HG03575 (cell line): ENCODE results near the gene SLC2A2.
"Not testable (repeated sequence)": the region's sequence is repeated elsewhere in the genome, so short reads cannot be mapped to it uniquely, and the experiment has no call there.

ENCODE experiments used
- ATAC-seq: cut with Tn5 transposase; IDR thresholded peaks from one replicate; pipeline ENCODE4 v1.9.1; 2021; ENCODE audit not compliant: unreplicated experiment, insufficient number of reproducible peaks, low FRiP score; ENCODE audit errors: extremely low read depth

Gene SLC2A2

DNA sequence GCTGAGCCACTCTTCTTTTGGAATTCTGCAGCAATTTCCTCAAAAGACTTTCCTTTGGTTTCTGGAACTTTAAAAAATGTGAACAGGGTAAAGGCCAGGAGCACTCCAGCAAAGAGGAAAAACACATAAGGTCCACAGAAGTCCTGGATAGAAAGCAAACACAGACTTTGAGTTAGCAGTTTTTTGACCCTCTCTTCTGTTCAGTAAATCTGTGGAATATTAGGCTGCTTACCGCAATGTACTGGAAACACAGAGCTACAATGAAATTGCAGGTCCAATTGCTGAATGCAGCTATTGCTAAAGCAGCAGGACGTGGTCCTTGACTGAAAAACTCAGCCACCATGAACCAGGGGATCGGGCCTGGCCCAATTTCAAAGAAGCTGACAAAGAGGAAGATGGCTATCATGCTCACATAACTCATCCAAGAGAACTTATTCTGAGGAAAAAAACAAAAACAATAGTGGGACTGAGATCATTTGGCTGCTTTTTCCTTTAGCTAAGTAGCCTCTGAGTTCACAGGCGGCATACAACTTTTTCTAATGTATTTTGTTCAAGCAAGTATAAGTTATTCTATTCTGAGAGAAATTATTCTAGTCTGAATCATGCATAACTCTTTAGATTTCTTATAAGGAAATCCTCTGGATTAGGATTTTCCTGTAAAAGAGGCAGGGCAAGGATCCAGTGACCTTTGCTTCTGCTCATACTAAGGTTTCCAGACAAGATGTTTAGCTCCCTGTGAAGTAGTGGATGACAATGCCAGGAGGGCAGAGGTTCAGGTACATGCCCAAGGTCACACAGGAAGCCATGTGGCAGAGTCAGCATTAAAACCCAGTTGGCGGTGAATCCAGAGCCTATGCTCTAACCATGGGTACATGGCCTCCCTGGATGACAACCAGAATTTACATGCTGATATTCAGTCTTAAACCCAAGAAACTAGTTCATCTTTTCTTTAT lies 28.3 kb downstream of the SLC2A2 start:
- ATAC-seq = no peak

DNA sequence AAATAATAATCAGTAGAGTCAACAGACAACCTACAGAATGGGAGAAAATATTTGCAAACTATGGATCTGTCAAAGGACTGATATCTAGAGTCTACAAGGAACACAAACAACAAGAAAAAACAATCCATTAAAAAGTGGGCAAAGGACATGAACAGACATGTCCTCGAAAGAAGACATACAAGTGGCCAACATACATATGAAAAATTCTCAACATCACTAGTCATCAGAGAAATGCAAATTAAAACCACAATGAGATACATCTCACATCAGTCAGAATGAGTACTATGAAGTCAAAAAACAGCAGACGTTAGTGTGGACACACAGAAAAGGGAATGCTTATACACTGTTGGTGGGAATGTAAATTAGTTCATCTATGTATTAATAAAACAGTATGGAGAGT lies 33.7 kb downstream of the SLC2A2 start:
- ATAC-seq = no peak

DNA sequence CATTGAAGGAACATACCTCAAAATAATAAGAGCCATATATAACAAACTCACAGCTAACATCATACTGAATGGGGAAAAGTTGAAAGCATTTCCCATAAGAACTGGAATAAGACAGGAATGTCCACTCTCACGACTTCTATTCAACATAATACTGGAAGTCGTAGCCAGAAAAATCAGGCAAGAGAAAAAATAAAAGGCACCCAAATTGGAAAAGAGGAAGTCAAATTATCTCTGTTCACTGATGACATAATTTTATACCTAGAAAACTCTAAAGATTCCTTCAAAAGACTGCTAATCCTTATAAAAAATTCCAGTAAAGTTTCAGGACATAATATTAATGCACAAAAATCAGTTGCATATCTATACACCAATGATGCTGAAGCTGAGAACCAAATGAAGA lies 34.9 kb downstream of the SLC2A2 start:
- no peak for ATAC-seq

DNA sequence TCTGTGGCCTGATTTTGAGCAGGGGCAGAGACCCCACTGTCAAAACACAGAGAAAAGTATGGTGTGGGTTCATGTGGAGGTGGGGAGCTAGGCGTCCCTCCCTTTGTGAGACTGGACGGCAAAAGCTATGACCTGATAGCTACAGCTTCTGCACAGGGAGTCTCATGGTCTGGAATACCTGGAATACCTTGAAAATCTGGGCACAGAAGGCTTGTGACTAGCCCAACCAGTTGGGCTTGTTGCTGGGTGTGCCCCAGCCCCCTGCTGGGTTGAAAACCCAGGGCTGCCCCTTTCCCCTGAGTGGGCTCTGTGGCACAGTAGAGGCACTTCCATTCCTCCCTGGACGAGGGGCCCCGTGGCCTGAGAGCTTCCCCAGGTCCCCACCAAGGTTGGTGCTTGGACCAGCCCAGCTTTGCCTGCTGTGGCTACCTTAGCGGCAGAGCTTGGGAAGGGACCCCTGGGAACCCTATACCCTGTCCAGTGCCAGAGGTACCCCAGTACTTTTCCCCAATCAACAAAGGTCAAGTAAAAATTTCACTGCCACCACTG lies 37.3 kb downstream of the SLC2A2 start:
- no peak for ATAC-seq

DNA sequence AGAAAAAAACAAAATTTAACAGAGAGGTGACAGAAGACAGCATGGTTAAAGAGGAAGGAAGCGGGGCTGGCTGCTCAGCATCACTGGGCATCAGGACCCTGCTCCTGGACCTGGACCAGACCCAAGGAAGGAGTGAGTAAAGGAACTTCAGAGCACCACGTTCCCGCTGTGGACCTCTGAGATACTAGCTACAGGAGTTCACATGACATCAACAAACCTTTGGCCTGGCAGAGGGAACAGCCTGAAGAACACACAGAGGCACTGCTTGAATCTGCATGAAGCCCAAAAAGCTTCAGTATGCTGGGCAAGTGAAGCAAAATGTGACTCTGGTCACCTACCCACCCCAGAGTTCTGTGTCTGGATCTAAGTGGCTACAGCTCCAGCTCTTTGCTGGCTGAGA lies 38.1 kb downstream of the SLC2A2 start:
- ATAC-seq = no peak

DNA sequence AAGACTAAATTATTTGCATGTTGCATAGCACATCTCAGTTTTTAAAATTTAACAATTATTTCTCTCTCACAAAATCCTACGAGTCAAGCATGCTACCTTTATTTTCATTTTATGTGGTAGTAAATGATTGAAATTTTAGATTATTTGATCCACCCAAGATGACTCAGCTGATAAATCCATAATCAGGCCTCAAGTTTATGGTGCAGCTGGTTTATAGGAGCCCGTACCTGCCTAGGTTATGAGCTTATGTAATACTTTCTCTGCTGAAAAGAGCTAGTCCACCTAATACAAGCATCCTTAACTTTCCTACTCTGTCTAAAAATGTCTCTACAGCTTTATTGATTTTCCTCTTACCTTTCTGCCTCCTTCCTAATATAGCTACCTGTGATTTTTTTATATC lies 41.2 kb downstream of the SLC2A2 start:
- no peak for ATAC-seq

DNA sequence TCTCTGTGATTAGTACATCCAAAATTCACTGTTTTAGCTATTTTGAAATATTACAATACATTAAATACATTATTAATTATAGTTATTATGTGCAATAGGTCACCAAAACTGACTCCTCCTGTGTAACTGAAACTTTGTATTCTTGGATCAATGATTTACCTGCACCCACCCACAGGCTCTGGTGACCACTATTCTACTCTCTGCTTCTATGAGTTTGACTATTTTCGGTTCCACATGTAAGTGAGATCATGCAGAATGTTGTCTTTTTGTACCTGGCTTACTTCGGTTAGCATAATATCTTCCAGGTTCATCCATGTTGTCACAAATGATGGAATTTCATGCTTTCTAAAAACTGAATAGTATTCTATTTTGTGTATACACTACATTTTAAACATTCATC lies 43.8 kb downstream of the SLC2A2 start:
- ATAC-seq = peak; percentile 87

DNA sequence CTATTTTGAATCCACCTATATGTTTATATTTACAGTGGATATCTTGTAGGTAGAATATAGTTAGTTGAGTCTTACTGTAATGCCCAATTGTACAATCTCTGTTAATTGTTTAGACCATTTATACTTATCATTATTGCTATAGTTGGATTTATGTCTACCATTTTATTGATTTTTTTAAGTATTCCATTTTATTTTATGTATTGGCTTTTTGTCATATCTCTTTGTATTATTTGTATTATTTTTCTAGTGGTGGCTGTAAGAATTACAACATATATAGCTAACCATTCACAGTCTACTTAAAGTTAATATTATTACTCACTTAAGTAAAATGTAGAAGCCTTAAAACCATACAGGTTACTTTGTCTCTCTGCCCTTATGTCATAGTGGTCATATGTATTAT lies 46.1 kb downstream of the SLC2A2 start:
- no peak for ATAC-seq

DNA sequence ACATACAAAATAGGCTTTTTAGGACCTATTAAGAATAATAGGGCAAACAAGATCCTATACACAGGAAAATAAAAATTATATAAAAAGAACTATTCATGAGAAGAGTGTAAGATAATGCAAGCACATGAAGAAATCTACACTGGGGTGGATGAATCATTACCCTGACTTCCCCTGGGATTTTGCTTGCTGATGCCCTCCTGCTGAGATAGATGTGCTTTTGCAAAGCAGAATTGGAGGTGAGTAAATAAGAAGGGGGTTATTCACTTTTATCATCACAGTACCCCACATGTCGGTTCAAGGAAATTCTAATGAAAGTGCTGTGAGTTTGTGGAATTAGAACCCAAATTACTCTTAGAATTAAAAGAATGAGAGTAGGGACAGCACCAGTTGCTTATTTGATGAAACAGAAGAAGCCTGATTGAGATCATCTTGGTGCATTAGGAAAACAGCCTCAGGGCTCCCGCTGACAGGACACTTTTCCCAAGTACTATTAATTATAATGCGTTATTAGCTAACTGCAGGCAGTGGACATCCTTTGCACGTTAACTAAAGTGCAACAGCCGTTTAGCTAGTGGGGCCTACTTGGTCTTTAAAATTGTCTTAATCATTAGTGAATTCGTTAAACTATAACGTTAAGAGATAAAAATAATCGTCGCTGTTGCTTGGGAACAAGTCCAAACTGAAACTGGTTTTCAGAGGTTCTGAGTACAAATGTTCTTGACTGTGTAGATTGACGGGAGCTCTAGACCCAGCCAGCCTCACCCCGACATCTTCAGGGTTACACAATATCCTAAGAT lies 48.4 kb downstream of the SLC2A2 start:
- no peak for ATAC-seq

DNA sequence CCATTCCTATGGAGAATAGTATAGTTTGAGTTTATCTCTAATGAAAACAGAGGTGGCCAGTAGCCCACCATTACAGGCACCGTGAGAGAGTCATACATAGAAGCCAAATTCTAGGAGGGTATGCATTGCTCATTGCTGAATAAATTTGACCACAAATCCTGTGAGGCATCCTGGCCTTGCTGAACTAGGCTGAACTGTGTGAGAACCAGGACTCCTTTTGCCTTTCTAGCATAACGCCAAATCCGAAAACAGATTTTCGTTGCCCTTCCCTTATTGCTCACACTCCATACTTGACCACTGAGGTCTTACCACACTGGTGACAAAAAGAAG lies 50.4 kb downstream of the SLC2A2 start:
- ATAC-seq = no peak

DNA sequence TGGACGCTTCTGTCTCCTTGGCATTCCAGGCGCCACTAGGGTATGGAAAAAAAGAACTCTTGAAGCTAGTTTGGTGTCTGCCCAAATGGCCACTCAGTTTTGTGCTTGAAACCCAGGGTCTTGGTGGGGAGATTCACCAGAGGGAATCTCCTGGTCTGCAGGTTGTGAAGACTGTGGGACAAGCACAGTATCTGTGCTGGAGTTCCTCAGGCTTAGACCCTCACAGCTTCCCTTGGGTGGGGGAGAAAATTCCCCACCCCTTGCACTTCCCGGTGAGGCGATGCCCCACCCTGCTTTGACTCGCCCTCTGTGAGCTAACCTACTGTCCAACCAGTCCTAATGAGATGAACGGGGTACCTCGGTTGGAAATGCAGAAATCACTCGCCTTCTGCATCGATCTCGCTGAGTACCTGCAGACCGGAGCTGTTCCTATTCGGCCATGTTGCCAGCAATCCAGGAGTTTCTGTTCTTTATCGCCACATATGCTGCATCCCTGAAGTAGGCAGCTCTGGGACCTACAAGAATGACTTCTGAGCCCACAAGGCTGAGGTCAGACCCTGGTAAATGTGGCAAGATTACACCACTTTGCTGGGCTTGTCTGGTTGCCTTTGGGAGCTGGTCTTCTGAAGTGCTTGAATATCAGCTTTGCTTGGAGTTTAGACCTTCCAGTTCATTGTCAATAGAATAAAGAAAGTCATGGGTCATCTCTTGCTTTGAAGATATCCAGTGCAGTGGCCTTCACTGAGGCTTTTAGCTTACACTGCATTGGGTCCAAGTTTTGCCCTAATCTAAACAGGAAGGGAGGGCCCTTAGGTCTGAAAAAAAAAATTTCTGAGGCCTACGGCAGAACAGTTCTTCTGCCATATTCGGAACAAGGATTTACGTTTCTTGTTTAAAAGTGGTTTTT lies 51.0 kb downstream of the SLC2A2 start:
- ATAC-seq = no peak

DNA sequence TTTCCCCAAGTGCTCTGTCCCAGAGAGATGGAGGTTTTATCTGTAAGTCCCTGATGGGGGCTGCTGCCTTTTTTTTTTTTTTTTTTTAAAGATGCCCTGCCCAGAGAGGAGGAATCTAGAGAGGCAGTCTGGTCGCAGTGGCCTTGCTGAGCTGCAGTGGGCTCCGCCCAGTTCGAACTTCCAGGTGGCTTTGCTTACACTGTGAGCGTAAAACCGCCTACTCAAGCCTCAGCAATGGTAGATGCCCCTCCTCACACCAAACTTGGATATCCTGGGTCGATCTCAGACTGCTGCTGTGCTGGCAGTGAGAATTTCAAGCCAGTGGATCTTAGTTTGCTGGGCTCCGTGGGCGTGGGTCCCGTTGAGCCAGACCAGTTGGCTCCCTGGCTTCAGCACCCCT lies 51.6 kb downstream of the SLC2A2 start:
- ATAC-seq = no peak

DNA sequence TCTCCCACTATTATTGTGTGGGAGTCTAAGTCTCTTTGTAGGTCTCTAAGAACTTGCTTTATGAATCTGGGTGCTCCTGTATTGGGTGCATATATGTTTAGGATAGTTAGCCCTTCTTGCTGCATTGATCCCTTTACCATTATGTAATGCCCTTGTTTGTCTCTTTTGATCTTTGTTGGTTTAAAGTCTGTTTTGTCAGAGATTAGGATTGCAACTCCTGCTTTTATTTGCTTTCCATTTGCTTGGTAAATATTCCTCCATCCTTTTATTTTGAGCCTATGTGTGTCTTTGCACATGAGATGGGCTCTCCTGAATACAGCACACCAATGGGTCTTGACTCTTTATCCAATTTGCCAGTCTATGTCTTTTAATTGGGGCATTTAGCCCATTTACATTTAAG lies 53.6 kb downstream of the SLC2A2 start:
- ATAC-seq = not testable (repeated sequence)

DNA sequence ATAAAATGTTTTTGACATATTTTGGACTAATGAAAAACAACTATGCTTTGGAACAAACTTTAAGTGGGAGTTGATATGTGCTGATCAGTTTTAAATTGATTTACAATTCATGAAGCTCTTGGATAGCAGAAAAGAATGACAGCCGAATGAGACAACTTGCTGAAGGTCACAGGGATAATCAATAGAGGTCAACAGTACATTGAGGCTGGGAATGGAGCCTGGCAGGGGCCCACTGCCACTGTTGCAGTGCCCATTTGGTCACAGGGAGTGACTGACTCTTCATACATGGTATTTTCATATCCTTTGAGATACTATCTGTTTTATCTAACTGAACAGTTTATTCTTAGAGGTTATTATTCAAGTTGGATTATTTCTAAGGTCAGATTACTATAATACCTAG lies 59.4 kb downstream of the SLC2A2 start:
- ATAC-seq = no peak

DNA sequence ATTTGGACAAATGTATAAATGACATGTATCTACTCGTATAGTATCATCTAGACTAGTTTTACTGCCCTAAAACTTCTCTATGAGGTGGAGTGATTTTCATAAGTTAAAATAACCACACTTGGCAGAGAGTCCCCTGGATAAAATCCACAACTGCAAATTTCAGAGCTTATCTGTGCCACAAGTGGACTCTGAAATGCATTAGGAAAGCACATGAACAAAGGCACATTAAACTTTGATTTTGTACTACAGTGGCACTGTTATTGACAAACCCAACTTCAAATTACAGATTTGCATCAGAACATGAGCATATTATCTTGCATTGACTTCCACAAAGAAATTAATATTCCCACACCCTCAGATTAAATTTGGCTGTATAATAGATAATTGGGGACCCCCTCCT lies 60.0 kb downstream of the SLC2A2 start:
- ATAC-seq = no peak

DNA sequence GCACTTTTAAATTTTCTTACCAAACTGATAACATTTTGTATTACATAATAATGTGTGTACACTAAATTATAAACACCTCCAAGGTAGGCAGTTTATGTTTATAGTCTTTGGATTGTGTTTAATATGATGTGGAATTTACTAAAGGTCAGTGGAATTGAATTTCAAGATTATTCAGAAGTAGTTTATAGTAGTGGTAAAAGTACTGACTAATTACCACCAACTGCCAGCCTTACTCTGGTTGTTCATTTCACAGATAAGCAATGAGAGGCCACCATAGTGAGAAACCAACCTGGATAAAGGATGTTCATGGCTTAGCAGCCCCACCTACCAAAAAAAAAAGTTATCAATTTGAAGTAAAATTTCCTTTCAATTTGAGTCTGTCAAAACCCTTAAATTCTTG lies 64.1 kb downstream of the SLC2A2 start:
- ATAC-seq = no peak

DNA sequence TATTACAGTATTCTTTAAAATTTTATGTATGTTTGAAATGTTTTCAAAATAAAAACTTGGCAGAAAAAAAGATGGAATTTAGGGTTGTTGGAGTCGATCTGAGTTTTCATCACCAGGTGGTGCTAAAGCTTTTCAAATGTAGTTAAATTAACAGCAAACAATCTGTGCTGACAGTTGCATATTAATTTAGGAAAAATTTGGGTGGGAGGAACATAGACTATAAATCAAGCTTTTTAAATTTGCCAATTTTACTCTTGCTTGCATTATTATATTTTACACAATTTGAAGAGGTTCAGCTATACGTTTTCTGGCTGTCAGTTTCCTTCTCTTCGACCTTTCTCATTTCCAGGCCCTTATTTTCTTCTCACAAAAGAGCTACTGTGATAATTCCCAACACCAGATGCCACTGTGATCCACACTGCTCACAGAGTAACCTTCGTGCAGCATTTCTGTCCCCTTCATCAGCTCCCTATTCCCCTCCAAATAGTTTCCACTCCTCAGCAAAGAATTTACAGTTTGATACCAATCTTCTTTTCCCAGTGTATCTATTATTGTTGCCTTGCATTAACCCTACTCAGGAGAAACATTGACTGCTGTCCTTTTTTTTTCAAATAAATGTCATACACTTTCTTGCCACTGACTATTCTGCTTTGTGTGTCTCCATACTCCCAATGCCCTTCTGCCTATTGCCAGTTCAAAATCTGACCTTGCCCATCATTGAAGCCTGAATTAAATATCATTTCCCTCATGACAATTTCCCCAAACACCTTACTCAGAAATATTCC lies 64.7 kb downstream of the SLC2A2 start:
- no peak for ATAC-seq

DNA sequence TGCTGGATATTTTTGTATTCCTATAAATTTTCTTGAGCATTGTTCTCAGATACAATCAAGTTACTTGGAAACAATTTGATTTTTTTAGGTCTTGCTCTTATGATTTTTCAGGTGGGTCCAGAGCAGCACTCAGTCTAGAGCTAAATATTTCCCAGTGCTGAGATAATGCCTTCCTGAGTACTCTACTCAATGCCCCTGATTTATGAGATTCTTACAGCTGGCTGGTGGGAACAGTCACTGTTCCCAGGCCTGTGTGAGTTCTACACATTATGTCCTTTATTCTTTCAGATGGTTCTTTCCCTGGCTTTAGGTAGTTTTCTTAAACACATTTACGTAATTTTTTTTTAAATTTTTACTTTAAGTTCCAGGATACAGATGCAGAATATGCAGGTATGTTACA lies 67.1 kb downstream of the SLC2A2 start:
- no peak for ATAC-seq
